ENCODE measurements around the gene ADH6. TPM values are rescaled to one million over a fixed set of nuclear protein-coding genes. Genes with fewer than 3 reads are reported as not detected.

Gene ADH6
- polyA plus RNA-seq (2012; rRNA removed) = not detected in 2 replicates
- polyA plus RNA-seq (2012; cell fraction: cytosol; rRNA removed) = not detected in 2 replicates
- not detected in 2 replicates for polyA plus RNA-seq (2012; cell fraction: nucleus; rRNA removed)

DNA sequence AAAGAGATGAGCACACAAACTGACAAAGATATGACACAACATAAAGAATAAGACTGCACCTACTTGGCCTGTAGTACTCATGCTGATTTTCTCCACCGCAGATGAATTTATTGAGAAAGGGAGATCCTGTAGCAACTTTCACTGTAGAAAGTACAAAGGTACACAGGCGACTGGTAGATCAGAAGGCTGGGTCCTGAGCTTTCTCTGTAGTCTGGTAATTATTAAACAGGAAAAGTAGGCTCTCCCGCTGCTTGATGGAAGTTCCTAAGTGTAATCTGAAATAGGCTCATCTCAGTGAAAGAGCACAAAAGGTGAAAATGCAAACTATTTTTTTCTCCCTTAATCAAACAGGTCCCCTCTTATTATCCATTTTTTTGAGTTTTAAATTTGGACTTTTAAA is at the start of gene ADH6:
ADH6 (minus strand) TSS at position 175 of the 400 bp plus-strand sequence; CDS start at position 81, 94 bp downstream.
- POLR2A ChIA-PET = no interaction called here
- DNase-seq = no peak
- Histone ChIP-seq H3K79me2 (ENCODE audit: insufficient read depth) (no peaks in the 10 kb centered on the region), H3K36me3 (replicated peaks in 1 of 2; ENCODE audit: control insufficient read depth in 1 of 2, insufficient read depth in 2 of 2, low read length in 1 of 2) (no peaks in the 10 kb centered on the region), H4K20me1 (ENCODE audit: insufficient read depth) (no peaks in the 10 kb centered on the region), H3K9me2 (no peaks in the 10 kb centered on the region), H3K4me1 (ENCODE audit: control insufficient read depth in 1 of 2, insufficient read depth in 2 of 2, low read depth in 1 of 2, low read length in 1 of 2) (no peaks in the 10 kb centered on the region), H3K9ac (no peak within 1 kb of the TSS), H3K9me3 (no peaks in the 10 kb centered on the region), H3K4me2 (no peak within 1 kb of the TSS), H3F3A (replicated peaks; ENCODE audit: insufficient read depth) (no peaks in the 10 kb centered on the region), H3K4me3 (ENCODE audit: low read depth in 2 of 2, low read length in 1 of 2) (no peak within 1 kb of the TSS), H3K27ac (ENCODE audit: low read depth in 2 of 2, low read length in 1 of 2) (no peak within 1 kb of the TSS), H3K27me3 (ENCODE audit: insufficient read depth) (no peaks in the 10 kb centered on the region), H2AFZ (ENCODE audit: low read depth) (no peak within 1 kb of the TSS)
- WGBS (ENCODE audit: low lambda C conversion rate) = 30% methylated on average over 3 of the region's 3 CpGs
- TF ChIP-seq SMC3 (IDR thresholded peaks at IDR 0.05; ENCODE audit: low read depth, low read length) (no peak), RCOR1 (IDR thresholded peaks at IDR 0.05; ENCODE audit: low read length) (no peak), EZH2phosphoT487 (IDR thresholded peaks at IDR 0.05; ENCODE audit: borderline replicate concordance, low read depth) (no peak), FOSL2 (IDR thresholded peaks at IDR 0.05; ENCODE audit: borderline replicate concordance, low read depth) (no peak), MEF2A (IDR thresholded peaks at IDR 0.05; ENCODE audit: borderline replicate concordance, low read depth) (no peak), RAD21 (IDR thresholded peaks at IDR 0.05; ENCODE audit: low read length) (no peak)
- TF ChIP-seq, protein P1, sequence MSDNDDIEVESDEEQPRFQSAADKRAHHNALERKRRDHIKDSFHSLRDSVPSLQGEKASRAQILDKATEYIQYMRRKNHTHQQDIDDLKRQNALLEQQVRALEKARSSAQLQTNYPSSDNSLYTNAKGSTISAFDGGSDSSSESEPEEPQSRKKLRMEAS (IDR thresholded peaks at IDR 0.05; ENCODE audit: low read depth) = no peak
- TF ChIP-seq, protein P2, sequence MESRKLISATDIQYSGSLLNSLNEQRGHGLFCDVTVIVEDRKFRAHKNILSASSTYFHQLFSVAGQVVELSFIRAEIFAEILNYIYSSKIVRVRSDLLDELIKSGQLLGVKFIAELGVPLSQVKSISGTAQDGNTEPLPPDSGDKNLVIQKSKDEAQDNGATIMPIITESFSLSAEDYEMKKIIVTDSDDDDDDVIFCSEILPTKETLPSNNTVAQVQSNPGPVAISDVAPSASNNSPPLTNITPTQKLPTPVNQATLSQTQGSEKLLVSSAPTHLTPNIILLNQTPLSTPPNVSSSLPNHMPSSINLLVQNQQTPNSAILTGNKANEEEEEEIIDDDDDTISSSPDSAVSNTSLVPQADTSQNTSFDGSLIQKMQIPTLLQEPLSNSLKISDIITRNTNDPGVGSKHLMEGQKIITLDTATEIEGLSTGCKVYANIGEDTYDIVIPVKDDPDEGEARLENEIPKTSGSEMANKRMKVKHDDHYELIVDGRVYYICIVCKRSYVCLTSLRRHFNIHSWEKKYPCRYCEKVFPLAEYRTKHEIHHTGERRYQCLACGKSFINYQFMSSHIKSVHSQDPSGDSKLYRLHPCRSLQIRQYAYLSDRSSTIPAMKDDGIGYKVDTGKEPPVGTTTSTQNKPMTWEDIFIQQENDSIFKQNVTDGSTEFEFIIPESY (IDR thresholded peaks at IDR 0.05; ENCODE audit: borderline replicate concordance, low read depth) = no peak
- CTCF ChIA-PET = interaction anchor here (0.9 to 1.1 kb wide), 2 partner anchors 59 to 434 kb away, joined by 3 read pairs; no protein-coding TSS in a partner anchor

DNA sequence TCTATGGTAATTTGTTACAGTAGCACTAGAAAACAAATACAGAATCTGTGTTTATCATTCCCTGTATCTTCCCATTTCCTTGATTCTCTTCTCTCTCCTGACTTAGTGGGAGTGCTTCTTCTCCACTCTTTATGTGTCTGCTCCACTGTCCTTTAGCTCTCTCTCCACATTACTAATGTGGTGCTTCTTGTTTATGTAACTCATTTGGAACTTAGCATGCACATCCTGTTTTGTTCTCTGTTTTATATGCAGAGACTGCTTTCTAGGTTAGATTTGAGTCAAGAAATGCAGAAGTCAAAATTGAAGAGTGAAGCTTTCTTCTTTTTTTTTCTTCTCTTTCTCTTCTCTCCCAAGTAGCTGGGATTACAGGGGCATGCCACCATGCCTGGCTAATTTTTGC is 45.9 kb upstream of the ADH6 start:
- H3K27me3 ChIP-seq (ENCODE audit: insufficient read depth) = no peaks in the 10 kb centered on the region
- H3K36me3 ChIP-seq (replicated peaks in 1 of 2; ENCODE audit: control insufficient read depth in 1 of 2, insufficient read depth in 2 of 2, low read length in 1 of 2) = no peaks in the 10 kb centered on the region
- no peaks in the 10 kb centered on the region for H3K4me1 ChIP-seq (ENCODE audit: control insufficient read depth in 1 of 2, insufficient read depth in 2 of 2, low read depth in 1 of 2, low read length in 1 of 2)
- no peak for DNase-seq
- POLR2A ChIA-PET = no interaction called here
- no peaks in the 10 kb centered on the region for H4K20me1 ChIP-seq (ENCODE audit: insufficient read depth)
- no peak overlapping the region for H3K27ac ChIP-seq (ENCODE audit: low read depth in 2 of 2, low read length in 1 of 2)
- no peak overlapping the region for H3K9ac ChIP-seq
- H2AFZ ChIP-seq (ENCODE audit: low read depth) = no peak overlapping the region
- TF ChIP-seq EP300 (IDR thresholded peaks at IDR 0.05; ENCODE audit: borderline replicate concordance in 1 of 2, low read depth in 1 of 2, low read length in 1 of 2) (no peak), MEF2A (IDR thresholded peaks at IDR 0.05; ENCODE audit: borderline replicate concordance, low read depth) (no peak), NFIC (IDR thresholded peaks at IDR 0.05; ENCODE audit: borderline replicate concordance) (no peak), TAF1 (IDR thresholded peaks at IDR 0.05; ENCODE audit: borderline replicate concordance, low read depth, low read length) (no peak), SMC3 (IDR thresholded peaks at IDR 0.05; ENCODE audit: low read depth, low read length) (no peak), JUND (IDR thresholded peaks at IDR 0.05) (no peak), RAD21 (IDR thresholded peaks at IDR 0.05; ENCODE audit: low read length) (no peak)
- TF ChIP-seq, protein P3, sequence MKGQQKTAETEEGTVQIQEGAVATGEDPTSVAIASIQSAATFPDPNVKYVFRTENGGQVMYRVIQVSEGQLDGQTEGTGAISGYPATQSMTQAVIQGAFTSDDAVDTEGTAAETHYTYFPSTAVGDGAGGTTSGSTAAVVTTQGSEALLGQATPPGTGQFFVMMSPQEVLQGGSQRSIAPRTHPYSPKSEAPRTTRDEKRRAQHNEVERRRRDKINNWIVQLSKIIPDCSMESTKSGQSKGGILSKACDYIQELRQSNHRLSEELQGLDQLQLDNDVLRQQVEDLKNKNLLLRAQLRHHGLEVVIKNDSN (IDR thresholded peaks at IDR 0.05; ENCODE audit: borderline replicate concordance, low read depth) = no peak
- H3K9me2 ChIP-seq = no peaks in the 10 kb centered on the region
- no peaks in the 10 kb centered on the region for H3F3A ChIP-seq (replicated peaks; ENCODE audit: insufficient read depth)
- H3K79me2 ChIP-seq (ENCODE audit: insufficient read depth) = no peaks in the 10 kb centered on the region
- CTCF ChIA-PET = no interaction called here
- H3K9me3 ChIP-seq = no peaks in the 10 kb centered on the region
- H3K4me3 ChIP-seq (ENCODE audit: low read depth in 2 of 2, low read length in 1 of 2) = no peak overlapping the region
- no peak overlapping the region for H3K4me2 ChIP-seq

Measured in SK-N-SH (cell line).